Prostate gland (tissue), 2 donors: ENCODE measurements around the gene PHTF2. TPM values are rescaled to one million over a fixed set of nuclear protein-coding genes. Genes with fewer than 3 reads are reported as not detected.

Experiments
- DNase-seq: peaks from one replicate; pipeline ENCODE4 v3.0.0-alpha.2; 2019; ENCODE audit warnings: low spot score
- H3K27ac ChIP-seq, 2 donors: fragments of 200-600 bp; sonication (generic); 2 replicates each; pipeline ENCODE4 v1.5.1; 2017 to 2019
- H3K27me3 ChIP-seq: fragments of 200-600 bp; sonication (generic); replicated peaks from 2 replicates; pipeline ENCODE4 v1.5.1; 2019; ENCODE audit not compliant: insufficient read depth
- H3K36me3 ChIP-seq, 2 donors: fragments of 200-600 bp; sonication (generic); 1 replicate in 1 of 2; 2 replicates in 1 of 2; pipeline versions ENCODE4 v1.5.1 to v1.8.1; 2017 to 2019
- H3K4me1 ChIP-seq: fragments of 200-600 bp; sonication (generic); replicated peaks from 2 replicates; pipeline ENCODE4 v1.5.1; 2019
- H3K4me3 ChIP-seq, 2 donors: fragments of 200-600 bp; sonication (generic); 2 replicates each; pipeline ENCODE4 v1.5.1; 2017 to 2019
- H3K9me3 ChIP-seq: fragments of 200-600 bp; sonication (generic); 2 replicates; pipeline ENCODE4 v1.5.1; 2017
- CTCF ChIP-seq, 4 experiments: fragments of 200-600 bp in 2 of 4; fragments of 450-650 bp in 2 of 4; sonication (generic) in 2 of 4; IDR thresholded peaks; 1 replicate in 3 of 4; 2 replicates in 1 of 4; pipeline ENCODE4 v1.5.1; 2016 to 2019; ENCODE audit warnings: antibody characterized with exemption in 4 of 4, mild to moderate bottlenecking in 2 of 4, moderate library complexity in 2 of 4
- POLR2A ChIP-seq: fragments of 450-650 bp; IDR thresholded peaks from one replicate; pipeline ENCODE4 v1.6.1; 2016; ENCODE audit warnings: antibody characterized with exemption, mild to moderate bottlenecking
- POLR2AphosphoS5 ChIP-seq: sonication (generic); formaldehyde crosslinking; IDR thresholded peaks from one replicate; pipeline ENCODE4 v1.6.1; 2017; ENCODE audit warnings: antibody characterized with exemption
- WGBS: methylation state at CpG from one replicate; pipeline ENCODE4 v1.1.5; 2018; 5-methylcytosine and 5-hydroxymethylcytosine counted together
- intact Hi-C: fragments of 100-400 bp; cut with DNase I; formaldehyde crosslinking; loops from one replicate; pipeline ENCODE4 v1.14.2; 2022
- total RNA-seq, 2 donors: library from RNA; depleted of rRNA; stranded (reverse); fragments of >200 nt; gene quantifications; one replicate each; pipeline ENCODE4 v1.1.0, GENCODE V29; 2016

Gene PHTF2
- total RNA-seq, 2 donors from 2014 or later: 7.7 to 17.3 TPM

- Histone ChIP-seq H3K27me3 (no peaks in the 10 kb centered on the region), H3K4me3 (no peak overlapping the region), H3K36me3 (no peaks in the 10 kb centered on the region), H3K4me1 (no peaks in the 10 kb centered on the region), H3K27ac (no peak overlapping the region), H3K9me3 (no peaks in the 10 kb centered on the region)
- no peak for DNase-seq
- intact Hi-C loops: no loop called here
- TF ChIP-seq POLR2AphosphoS5 (no peak), CTCF (IDR thresholded peaks at IDR 0.05) (no peak), POLR2A (no peak)
Measured at GRCh38 chr7:77819021-77819420, 20.4 kb downstream of the PHTF2 start.

- Histone ChIP-seq H3K4me3 (no peak overlapping the region), H3K36me3 (no peaks in the 10 kb centered on the region), H3K27me3 (no peaks in the 10 kb centered on the region), H3K4me1 (no peaks in the 10 kb centered on the region), H3K27ac (no peak overlapping the region), H3K9me3 (no peaks in the 10 kb centered on the region)
- no peak for TF ChIP-seq POLR2AphosphoS5
- no peak for TF ChIP-seq CTCF (IDR thresholded peaks at IDR 0.05)
- TF ChIP-seq POLR2A: no peak
- DNase-seq: no peak
- intact Hi-C loops: no loop called here
- WGBS: 93% methylated on average over 2 of the region's 2 CpGs
Measured at GRCh38 chr7:77820967-77821366, 22.4 kb downstream of the PHTF2 start.

- H3K4me1 ChIP-seq: no peaks in the 10 kb centered on the region
- no peak overlapping the region for H3K27ac ChIP-seq
- H3K36me3 ChIP-seq: no peaks in the 10 kb centered on the region
- WGBS: 100% methylated on average over 1 of the region's 1 CpG
- DNase-seq: no peak
- H3K27me3 ChIP-seq: no peaks in the 10 kb centered on the region
- TF ChIP-seq POLR2A (no peak), POLR2AphosphoS5 (no peak), CTCF (IDR thresholded peaks at IDR 0.05) (no peak)
- intact Hi-C loops: no loop called here
- no peak overlapping the region for H3K4me3 ChIP-seq
- H3K9me3 ChIP-seq: no peaks in the 10 kb centered on the region
Measured at GRCh38 chr7:77822269-77822668, 23.7 kb downstream of the PHTF2 start.

GRCh38 chr7:77823787-77824186, 25.2 kb downstream of the PHTF2 start:
- DNase-seq: no peak
- no peaks in the 10 kb centered on the region for H3K4me1 ChIP-seq
- H3K9me3 ChIP-seq: no peaks in the 10 kb centered on the region
- H3K36me3 ChIP-seq: no peaks in the 10 kb centered on the region
- no peak overlapping the region for H3K27ac ChIP-seq
- intact Hi-C loops: no loop called here
- H3K4me3 ChIP-seq: no peak overlapping the region
- WGBS: 87% methylated on average over 2 of the region's 2 CpGs
- H3K27me3 ChIP-seq: no peaks in the 10 kb centered on the region
- TF ChIP-seq POLR2A (no peak), POLR2AphosphoS5 (no peak), CTCF (IDR thresholded peaks at IDR 0.05) (no peak)

GRCh38 chr7:77824636-77825035, 26.1 kb downstream of the PHTF2 start:
- no peak overlapping the region for H3K4me3 ChIP-seq
- H3K9me3 ChIP-seq: no peaks in the 10 kb centered on the region
- H3K36me3 ChIP-seq: no peaks in the 10 kb centered on the region
- no peak overlapping the region for H3K27ac ChIP-seq
- no peaks in the 10 kb centered on the region for H3K4me1 ChIP-seq
- H3K27me3 ChIP-seq: no peaks in the 10 kb centered on the region
- DNase-seq: no peak
- TF ChIP-seq POLR2A (no peak), POLR2AphosphoS5 (no peak), CTCF (IDR thresholded peaks at IDR 0.05) (no peak)
- intact Hi-C loops: no loop called here
- 98% methylated on average over 5 of the region's 5 CpGs for WGBS
